Subcutaneous abdominal adipose tissue (tissue), 5 donors: ENCODE results near the gene FRMD5.
"Not testable (repeated sequence)": the region's sequence is repeated elsewhere in the genome, so short reads cannot be mapped to it uniquely, and the experiment has no call there.

Experiments
- H3K27ac ChIP-seq: one replicate; pipeline ENCODE4 v1.7.0; 2013; ENCODE audit warnings: low read depth, mild to moderate bottlenecking, inconsistent platforms, low read length, moderate library complexity
- H3K27me3 ChIP-seq, 5 donors: one replicate each; pipeline ENCODE4 v1.7.0; 2013; ENCODE audit warnings: low read length in 5 of 5, inconsistent platforms in 1 of 5; ENCODE audit not compliant: control insufficient read depth in 5 of 5, insufficient read depth in 4 of 5
- H3K36me3 ChIP-seq, 5 donors: one replicate each; pipeline ENCODE4 v1.7.0; 2013; ENCODE audit warnings: low read length in 5 of 5; ENCODE audit not compliant: control insufficient read depth in 5 of 5, insufficient read depth in 5 of 5
- H3K4me1 ChIP-seq, 5 donors: one replicate each; pipeline ENCODE4 v1.7.0; 2013; ENCODE audit warnings: low read length in 5 of 5, mild to moderate bottlenecking in 3 of 5, moderate library complexity in 1 of 5; ENCODE audit not compliant: control insufficient read depth in 5 of 5, insufficient read depth in 5 of 5
- H3K4me3 ChIP-seq, 5 donors: one replicate each; pipeline ENCODE4 v1.7.0; 2013; ENCODE audit warnings: low read length in 5 of 5, low read depth in 1 of 5
- H3K9ac ChIP-seq, 5 donors: one replicate each; pipeline ENCODE4 v1.7.0; 2013; ENCODE audit warnings: low read length in 5 of 5, mild to moderate bottlenecking in 4 of 5, moderate library complexity in 3 of 5
- H3K9me3 ChIP-seq, 5 donors: one replicate each; pipeline ENCODE4 v1.7.0; 2013; ENCODE audit warnings: low read length in 5 of 5; ENCODE audit not compliant: control insufficient read depth in 5 of 5
- donor health status: healthy.
- donor health status: healthy.
- donor health status: healthy.
- donor health status: healthy.
- donor health status: healthy.

The FRMD5 gene

GRCh38 chr15:43867096-43867495 lies 328.0 kb downstream of the FRMD5 start:
- peaks cover 0 to 8% (median 5%) of the 10 kb centered on the region in 5 donors for H3K36me3 ChIP-seq
- no peaks in the 10 kb centered on the region for H3K9me3 ChIP-seq
- no peaks in the 10 kb centered on the region for H3K4me1 ChIP-seq
- H3K27me3 ChIP-seq: no peaks in the 10 kb centered on the region
- no peak overlapping the region for H3K9ac ChIP-seq
- no peak overlapping the region for H3K4me3 ChIP-seq
- H3K27ac ChIP-seq: no peak overlapping the region

DNA sequence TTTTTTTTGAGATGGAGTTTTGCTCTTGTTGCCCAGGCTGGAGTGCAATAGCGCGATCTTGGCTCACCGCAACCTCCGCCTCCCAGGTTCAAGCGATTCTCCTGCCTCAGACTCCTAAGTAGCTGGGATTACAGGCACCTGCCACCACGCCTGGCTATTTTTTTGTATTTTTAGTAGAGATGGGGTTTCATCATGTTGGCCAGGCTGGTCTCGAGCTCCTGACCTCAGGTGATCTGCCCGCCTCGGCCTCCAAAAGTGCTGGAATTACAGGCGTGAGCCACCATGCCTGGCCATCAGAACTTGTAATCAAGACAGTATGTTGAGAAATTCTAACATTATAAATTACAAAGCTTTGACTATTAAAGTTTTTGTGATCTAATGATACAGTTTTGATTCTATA lies 328.4 kb downstream of the FRMD5 start:
- not testable (repeated sequence) for H3K27ac ChIP-seq, H3K4me1 ChIP-seq, H3K9ac ChIP-seq, H3K27me3 ChIP-seq, H3K36me3 ChIP-seq, H3K4me3 ChIP-seq, H3K9me3 ChIP-seq

DNA sequence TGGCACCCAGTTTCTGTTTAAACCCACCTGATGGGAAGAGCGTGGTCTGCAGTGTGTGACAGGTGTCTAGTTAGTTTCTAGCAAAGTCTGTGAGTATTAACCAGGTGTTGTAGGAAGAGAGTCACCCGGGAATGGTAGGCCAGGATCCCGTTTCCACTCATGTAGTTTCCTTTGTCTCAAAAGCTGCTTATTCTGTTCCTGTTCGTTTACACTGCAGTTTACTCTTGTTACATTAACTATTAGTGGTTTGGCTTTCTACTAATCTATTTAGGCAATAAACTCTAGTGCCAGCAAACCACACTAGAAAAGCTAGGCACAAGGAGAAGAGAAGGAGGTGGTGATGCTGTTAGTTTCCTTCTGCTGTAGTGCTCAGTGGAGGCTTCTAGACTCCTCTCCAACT lies 335.5 kb downstream of the FRMD5 start:
- H3K4me1 ChIP-seq: no peaks in the 10 kb centered on the region
- H3K9me3 ChIP-seq: no peaks in the 10 kb centered on the region
- H3K36me3 ChIP-seq: peaks cover 3 to 20% (median 9%) of the 10 kb centered on the region in 5 donors
- no peak overlapping the region for H3K4me3 ChIP-seq
- H3K9ac ChIP-seq: no peak overlapping the region
- H3K27ac ChIP-seq: no peak overlapping the region
- no peaks in the 10 kb centered on the region for H3K27me3 ChIP-seq

DNA sequence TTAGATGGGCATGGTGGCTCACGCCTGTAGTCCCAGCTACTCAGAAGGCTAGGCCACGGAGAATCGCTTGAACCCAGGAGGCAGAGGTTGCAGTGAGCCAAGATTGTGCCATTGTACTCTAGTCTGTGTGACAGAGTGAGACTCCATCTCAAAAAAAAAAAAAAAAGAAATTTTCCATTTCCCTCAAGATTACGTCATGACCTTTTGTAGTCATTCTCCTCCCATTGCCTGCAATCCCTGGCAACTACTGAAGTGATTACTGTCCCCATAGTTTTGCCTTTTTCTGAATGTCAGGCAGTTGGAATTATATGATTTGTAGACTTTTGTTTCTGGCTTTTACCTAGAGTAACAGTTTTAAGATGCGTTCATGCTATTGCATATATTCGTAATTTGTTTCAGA lies 340.3 kb downstream of the FRMD5 start:
- H3K9ac ChIP-seq: no peak overlapping the region
- H3K4me3 ChIP-seq: no peak overlapping the region
- H3K36me3 ChIP-seq: peaks cover 0 to 21% (median 6%) of the 10 kb centered on the region in 5 donors
- H3K27me3 ChIP-seq: no peaks in the 10 kb centered on the region
- no peak overlapping the region for H3K27ac ChIP-seq
- no peaks in the 10 kb centered on the region for H3K4me1 ChIP-seq
- H3K9me3 ChIP-seq: no peaks in the 10 kb centered on the region

DNA sequence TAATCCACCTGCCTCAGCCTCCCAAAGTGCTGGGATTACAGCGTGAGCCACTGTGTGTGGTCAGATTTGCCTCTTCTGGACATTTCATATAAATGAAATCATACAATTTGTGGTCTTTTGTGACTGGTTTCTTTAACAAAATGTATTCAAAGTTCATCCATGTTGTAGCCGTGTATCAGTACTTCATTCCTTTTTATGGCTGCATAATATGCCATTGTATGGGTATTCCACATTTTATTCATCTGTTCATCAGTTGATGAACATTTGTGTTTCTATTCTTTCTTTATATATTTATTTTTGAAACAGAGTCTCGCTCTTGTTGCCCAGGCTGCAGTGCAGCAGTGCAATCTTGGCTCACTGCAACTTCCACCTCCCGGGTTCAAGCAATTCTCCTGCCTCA lies 342.5 kb downstream of the FRMD5 start:
- Histone ChIP-seq H3K9me3 (no peaks in the 10 kb centered on the region), H3K4me3 (no peak overlapping the region), H3K36me3 (peaks cover 0 to 11% (median 3%) of the 10 kb centered on the region in 5 donors), H3K27ac (no peak overlapping the region), H3K27me3 (no peaks in the 10 kb centered on the region), H3K9ac (no peak overlapping the region), H3K4me1 (no peaks in the 10 kb centered on the region)

DNA sequence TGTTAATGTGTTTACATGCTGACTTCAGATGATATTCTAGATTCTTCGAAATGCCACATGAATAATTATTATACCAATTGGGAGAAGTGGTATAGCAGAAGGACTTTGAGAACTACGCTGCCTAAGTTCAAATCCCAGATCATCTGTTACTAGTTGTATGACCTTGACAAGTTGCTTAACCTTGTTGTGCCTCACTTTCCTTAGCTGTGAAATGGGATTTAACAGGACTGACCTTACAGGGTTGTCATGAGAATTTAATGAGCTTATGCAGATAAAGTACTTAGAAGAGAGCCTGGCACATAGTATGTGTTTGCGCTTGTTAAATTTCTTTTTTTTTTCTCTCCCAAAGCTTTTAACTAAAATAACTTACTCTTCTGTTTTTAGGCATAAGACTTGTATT lies 343.8 kb downstream of the FRMD5 start:
- H3K9me3 ChIP-seq: no peaks in the 10 kb centered on the region
- H3K4me3 ChIP-seq: no peak overlapping the region
- H3K36me3 ChIP-seq: peaks cover 0 to 11% (median 3%) of the 10 kb centered on the region in 5 donors
- H3K27me3 ChIP-seq: no peaks in the 10 kb centered on the region
- H3K4me1 ChIP-seq: no peaks in the 10 kb centered on the region
- no peak overlapping the region for H3K27ac ChIP-seq
- H3K9ac ChIP-seq: no peak overlapping the region

DNA sequence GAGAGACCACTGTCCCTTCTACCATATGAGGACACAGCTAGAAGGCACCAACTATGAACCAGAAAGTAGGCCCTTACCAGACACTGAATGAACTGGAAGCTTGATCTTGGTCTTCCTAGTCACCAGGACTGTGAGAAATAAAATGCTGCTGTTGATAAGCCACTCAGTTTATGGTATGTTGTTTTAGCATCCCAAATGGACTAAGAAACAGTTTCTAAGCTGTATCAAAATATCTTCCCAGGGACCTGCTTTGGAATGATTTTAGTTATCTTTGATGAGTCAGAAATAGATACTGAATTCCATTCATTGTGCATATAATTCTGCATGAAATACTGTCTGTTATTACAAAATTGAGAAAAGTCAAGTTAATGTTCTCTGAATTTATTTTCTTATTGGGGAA lies 349.6 kb downstream of the FRMD5 start:
- H3K36me3 ChIP-seq: peaks cover 0 to 4% (median 2%) of the 10 kb centered on the region in 5 donors

GRCh38 chr15:43832485-43832884 lies 362.6 kb downstream of the FRMD5 start:
- H3K9me3 ChIP-seq, H3K9ac ChIP-seq, H3K4me3 ChIP-seq, H3K27me3 ChIP-seq, H3K4me1 ChIP-seq, H3K36me3 ChIP-seq, H3K27ac ChIP-seq: not testable (repeated sequence)

More for the DNA sequence above, 349.6 kb downstream of the FRMD5 start:
- no peak overlapping the region for H3K27ac ChIP-seq
- H3K4me3 ChIP-seq: no peak overlapping the region
- no peaks in the 10 kb centered on the region for H3K9me3 ChIP-seq
- H3K27me3 ChIP-seq: no peaks in the 10 kb centered on the region
- H3K9ac ChIP-seq: no peak overlapping the region
- H3K4me1 ChIP-seq: no peaks in the 10 kb centered on the region

- H3K4me3 ChIP-seq, H3K9me3 ChIP-seq, H3K9ac ChIP-seq, H3K27me3 ChIP-seq, H3K27ac ChIP-seq, H3K36me3 ChIP-seq: not testable (repeated sequence)
- peaks cover 0 to 14% (median 9%) of the 10 kb centered on the region in 5 donors for H3K4me1 ChIP-seq
Measured at GRCh38 chr15:43831519-43832052, 363.5 kb downstream of the FRMD5 start.

DNA sequence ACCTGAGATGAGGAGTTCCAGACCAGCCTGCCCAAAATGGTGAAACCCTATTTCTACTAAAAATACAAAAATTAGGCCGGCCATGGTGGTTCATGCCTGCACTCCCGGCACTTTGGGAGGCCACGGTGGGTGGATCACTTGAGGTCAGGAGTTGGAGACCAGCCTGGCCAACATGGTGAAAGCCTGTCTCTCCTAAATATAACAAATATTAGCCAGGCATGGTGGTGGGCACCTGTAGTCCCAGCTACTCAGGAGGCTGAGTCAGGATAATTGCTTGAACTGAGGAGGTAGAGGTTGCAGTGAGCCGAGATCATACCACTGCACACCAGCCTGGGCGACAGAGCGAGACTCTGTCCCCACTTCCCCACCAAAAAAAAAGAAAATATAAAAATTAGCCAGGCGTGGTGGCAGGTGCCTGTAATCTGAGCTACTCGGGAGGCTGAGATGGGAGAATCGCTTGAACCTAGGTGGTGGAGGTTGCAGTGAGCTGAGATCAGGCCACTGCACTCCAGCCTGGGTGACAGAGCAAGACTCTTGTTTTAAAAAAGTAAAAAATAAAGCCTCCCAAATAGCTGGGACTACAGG lies 364.3 kb downstream of the FRMD5 start:
- not testable (repeated sequence) for H3K4me3 ChIP-seq, H3K36me3 ChIP-seq, H3K27me3 ChIP-seq, H3K9me3 ChIP-seq, H3K27ac ChIP-seq, H3K9ac ChIP-seq
- peaks cover 1 to 20% (median 14%) of the 10 kb centered on the region in 5 donors for H3K4me1 ChIP-seq
